DOHH2 (cell line): Measurements from ENCODE around the gene FUT4.

Experiments used
- H3F3A ChIP-seq: fragments of 200-600 bp; sonication (generic), shearing (Covaris generic); 2 replicates; pipeline ENCODE4 v1.6.0; 2016; ENCODE audit warnings: antibody characterized with exemption, mild to moderate bottlenecking; ENCODE audit not compliant: control insufficient read depth, insufficient read depth
- H3K27ac ChIP-seq: fragments of 200-600 bp; sonication (generic); 2 replicates; pipeline ENCODE4 v1.5.1; 2014; ENCODE audit warnings: low read depth, mild to moderate bottlenecking, low read length, moderate library complexity
- H3K27me3 ChIP-seq: fragments of 200-600 bp; sonication (generic); 2 replicates; pipeline ENCODE4 v1.6.1; 2014; ENCODE audit warnings: mild to moderate bottlenecking, low read length, mixed read lengths; ENCODE audit not compliant: control insufficient read depth
- H3K36me3 ChIP-seq: fragments of 200-600 bp; sonication (generic); 2 replicates; pipeline ENCODE4 v1.6.1; 2014; ENCODE audit warnings: mild to moderate bottlenecking, low read length, moderate library complexity, mixed read lengths; ENCODE audit not compliant: control insufficient read depth
- H3K4me1 ChIP-seq: fragments of 200-600 bp; sonication (generic); 2 replicates; pipeline ENCODE4 v1.6.1; 2014; ENCODE audit warnings: mild to moderate bottlenecking, low read length, mixed read lengths; ENCODE audit not compliant: control insufficient read depth
- H3K4me2 ChIP-seq: fragments of 200-600 bp; sonication (generic); 2 replicates; pipeline ENCODE4 v1.6.0; 2014; ENCODE audit warnings: mild to moderate bottlenecking, low read length, moderate library complexity
- H3K4me3 ChIP-seq: fragments of 200-600 bp; sonication (generic); 2 replicates; pipeline ENCODE4 v1.5.1; 2014; ENCODE audit warnings: mild to moderate bottlenecking, low read length, mixed read lengths
- H3K79me2 ChIP-seq: fragments of 200-600 bp; sonication (generic); 2 replicates; pipeline ENCODE4 v1.6.1; 2014; ENCODE audit warnings: mild to moderate bottlenecking, low read length, mixed read lengths; ENCODE audit not compliant: control insufficient read depth
- H3K9me2 ChIP-seq: fragments of 200-600 bp; sonication (generic); replicated peaks from 2 replicates; pipeline ENCODE4 v1.6.1; 2014; ENCODE audit warnings: mild to moderate bottlenecking, low read length, mixed read lengths; ENCODE audit not compliant: control insufficient read depth
- H3K9me3 ChIP-seq: fragments of 200-600 bp; sonication (generic); 2 replicates; pipeline ENCODE4 v1.6.1; 2014; ENCODE audit warnings: antibody characterized with exemption, low read length, mixed read lengths; ENCODE audit not compliant: control insufficient read depth, insufficient read depth
- H4K20me1 ChIP-seq: fragments of 200-600 bp; sonication (generic); 2 replicates; pipeline ENCODE4 v1.6.0; 2014; ENCODE audit warnings: low read depth, mild to moderate bottlenecking, antibody characterized with exemption, low read length, moderate library complexity; ENCODE audit not compliant: control insufficient read depth, insufficient read depth
- EZH2phosphoT487 ChIP-seq: fragments of 200-600 bp; sonication (generic); IDR thresholded peaks from 2 replicates; pipeline ENCODE4 v1.6.1; 2017; ENCODE audit warnings: borderline replicate concordance, mild to moderate bottlenecking, antibody characterized with exemption, low read length, moderate library complexity, mixed read lengths
- TF ChIP-seq, protein P1 (sequence below): fragments of 200-600 bp; sonication (generic); IDR thresholded peaks from one replicate; pipeline ENCODE4 v1.5.1; 2014; ENCODE audit warnings: antibody characterized with exemption, mild to moderate bottlenecking, low read depth, low read length; ENCODE audit not compliant: poor library complexity, severe bottlenecking

The FUT4 gene

DNA sequence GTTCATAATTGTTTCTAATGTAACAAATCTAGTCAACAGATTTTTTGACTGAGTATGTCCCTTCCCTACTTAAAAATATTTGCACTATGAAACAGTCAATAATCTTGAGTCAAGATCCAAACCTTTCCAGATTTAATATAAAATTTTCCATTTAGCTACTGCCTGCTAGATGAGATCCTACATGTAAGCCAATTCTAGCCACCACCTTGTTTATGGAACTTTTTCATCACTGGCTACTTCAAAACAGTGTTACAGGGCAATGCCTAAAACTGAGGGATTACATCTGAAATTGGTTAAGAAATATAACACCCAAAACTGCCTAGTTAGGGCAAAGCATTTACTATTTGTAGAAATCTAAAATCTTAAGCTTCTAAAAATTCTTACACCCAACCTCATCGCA is 10.5 kb upstream of the FUT4 start:
- Histone ChIP-seq H3K9me3 (no peaks in the 10 kb centered on the region), H4K20me1 (no peaks in the 10 kb centered on the region), H3F3A (no peaks in the 10 kb centered on the region), H3K27me3 (peaks cover 6% of the 10 kb centered on the region; the same call in 1 of the 2 replicates), H3K9me2 (no peaks in the 10 kb centered on the region), H3K27ac (no peak overlapping the region), H3K4me3 (no peak overlapping the region), H3K4me1 (no peaks in the 10 kb centered on the region), H3K4me2 (no peak overlapping the region), H3K36me3 (no peaks in the 10 kb centered on the region), H3K79me2 (no peaks in the 10 kb centered on the region)
- TF ChIP-seq, protein P1, sequence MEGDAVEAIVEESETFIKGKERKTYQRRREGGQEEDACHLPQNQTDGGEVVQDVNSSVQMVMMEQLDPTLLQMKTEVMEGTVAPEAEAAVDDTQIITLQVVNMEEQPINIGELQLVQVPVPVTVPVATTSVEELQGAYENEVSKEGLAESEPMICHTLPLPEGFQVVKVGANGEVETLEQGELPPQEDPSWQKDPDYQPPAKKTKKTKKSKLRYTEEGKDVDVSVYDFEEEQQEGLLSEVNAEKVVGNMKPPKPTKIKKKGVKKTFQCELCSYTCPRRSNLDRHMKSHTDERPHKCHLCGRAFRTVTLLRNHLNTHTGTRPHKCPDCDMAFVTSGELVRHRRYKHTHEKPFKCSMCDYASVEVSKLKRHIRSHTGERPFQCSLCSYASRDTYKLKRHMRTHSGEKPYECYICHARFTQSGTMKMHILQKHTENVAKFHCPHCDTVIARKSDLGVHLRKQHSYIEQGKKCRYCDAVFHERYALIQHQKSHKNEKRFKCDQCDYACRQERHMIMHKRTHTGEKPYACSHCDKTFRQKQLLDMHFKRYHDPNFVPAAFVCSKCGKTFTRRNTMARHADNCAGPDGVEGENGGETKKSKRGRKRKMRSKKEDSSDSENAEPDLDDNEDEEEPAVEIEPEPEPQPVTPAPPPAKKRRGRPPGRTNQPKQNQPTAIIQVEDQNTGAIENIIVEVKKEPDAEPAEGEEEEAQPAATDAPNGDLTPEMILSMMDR: no peak
- no peak for TF ChIP-seq EZH2phosphoT487

DNA sequence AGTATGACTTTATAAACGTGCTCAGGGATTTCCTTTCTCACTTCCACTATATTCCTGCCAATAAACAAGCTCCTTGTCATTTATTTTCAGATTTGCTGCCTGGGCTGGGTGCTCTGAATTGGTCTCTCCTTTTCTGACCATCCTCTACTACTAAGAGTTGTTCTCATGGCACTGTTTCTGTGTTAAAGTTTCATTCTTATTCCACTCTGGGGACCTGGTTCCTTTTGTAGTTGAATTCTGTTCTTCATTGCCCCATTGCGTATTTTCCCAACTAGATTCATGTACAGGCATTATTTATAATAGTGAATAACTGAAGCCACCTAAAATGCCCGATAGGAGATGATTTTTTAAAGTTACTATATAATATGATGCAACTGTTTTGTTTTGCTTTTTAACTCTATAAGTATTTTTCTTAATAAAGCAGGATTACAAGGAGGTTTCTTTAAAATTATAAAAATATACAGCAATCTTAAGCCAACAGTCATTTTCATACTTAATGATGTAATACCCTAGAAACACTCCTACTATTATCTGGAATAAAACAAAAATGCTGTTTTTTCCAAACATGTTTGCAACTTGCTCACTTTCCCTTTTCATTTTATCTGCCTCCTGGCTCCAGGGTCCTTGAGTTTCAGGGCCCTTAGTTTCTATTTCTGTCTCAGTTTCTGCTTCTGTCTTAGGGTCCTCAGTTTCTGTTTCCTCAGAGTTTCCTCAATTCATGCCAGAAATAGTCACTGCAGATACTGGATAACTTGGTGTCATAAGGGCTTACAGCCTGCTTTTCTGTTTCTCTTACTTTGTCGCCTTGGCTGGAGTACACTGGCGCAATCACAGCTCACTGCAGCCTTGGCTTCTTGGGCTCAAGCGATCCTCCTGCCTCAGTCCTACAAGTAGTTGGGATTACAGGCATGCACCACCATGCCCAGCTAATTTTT is 9.8 kb upstream of the FUT4 start:
- Histone ChIP-seq H3K4me2 (no peak overlapping the region), H3K4me1 (no peaks in the 10 kb centered on the region), H3K4me3 (no peak overlapping the region), H3K9me2 (no peaks in the 10 kb centered on the region), H4K20me1 (no peaks in the 10 kb centered on the region), H3F3A (no peaks in the 10 kb centered on the region), H3K27ac (no peak overlapping the region), H3K27me3 (peaks cover 5% of the 10 kb centered on the region; the same call in 1 of the 2 replicates), H3K79me2 (no peaks in the 10 kb centered on the region), H3K9me3 (no peaks in the 10 kb centered on the region), H3K36me3 (no peaks in the 10 kb centered on the region)
- TF ChIP-seq EZH2phosphoT487: no peak
- TF ChIP-seq, protein P1: no peak

DNA sequence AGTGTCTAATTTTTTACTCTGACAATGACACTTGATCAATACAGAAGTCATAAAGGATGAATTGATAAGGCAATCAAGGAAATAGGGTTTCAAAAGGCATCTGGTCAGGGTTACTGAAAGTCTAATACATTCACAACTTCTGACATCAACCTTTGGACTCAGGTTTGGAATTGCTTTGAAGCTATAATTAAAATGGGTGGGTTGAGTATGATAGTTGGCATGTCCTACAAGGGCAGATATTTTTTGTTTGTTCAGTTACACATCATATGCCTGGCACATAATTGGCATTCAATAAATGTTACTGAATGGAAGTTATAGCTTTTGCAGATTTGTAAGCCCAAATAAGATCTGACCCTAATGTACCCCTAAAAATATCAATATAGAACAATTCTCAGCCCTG is 7.3 kb upstream of the FUT4 start:
- H3K4me1 ChIP-seq: no peaks in the 10 kb centered on the region
- no peak overlapping the region for H3K4me3 ChIP-seq
- H4K20me1 ChIP-seq: no peaks in the 10 kb centered on the region
- H3K9me3 ChIP-seq: no peaks in the 10 kb centered on the region
- H3K27ac ChIP-seq: no peak overlapping the region
- H3K27me3 ChIP-seq: peaks cover 5% of the 10 kb centered on the region; the same call in 1 of the 2 replicates
- no peaks in the 10 kb centered on the region for H3K36me3 ChIP-seq
- H3K79me2 ChIP-seq: no peaks in the 10 kb centered on the region
- no peaks in the 10 kb centered on the region for H3F3A ChIP-seq
- no peak overlapping the region for H3K4me2 ChIP-seq
- TF ChIP-seq EZH2phosphoT487: no peak
- TF ChIP-seq, protein P1: no peak
- no peaks in the 10 kb centered on the region for H3K9me2 ChIP-seq
